Muscle of arm (tissue), 14 donors: Measurements from ENCODE around the gene C4orf54. TPM values are rescaled to one million over a fixed set of nuclear protein-coding genes. Genes with fewer than 3 reads are reported as not detected.

Experiments
- DNase-seq: peaks from one replicate; pipeline ENCODE4 v3.0.0-alpha.2; 2013
- long read RNA-seq, 11 donors: transcript quantifications; one replicate each; lab custom pipeline, GENCODE V29; 2026
- polyA plus RNA-seq, 12 donors: library from polyadenylated mRNA; unstranded; fragments of 120-200 nt; gene quantifications; one replicate each; pipeline ENCODE4 v1.2.1, GENCODE V29; 2013; ENCODE audit not compliant: insufficient read length in 12 of 12

Gene C4orf54
- 100 to 1,000 TPM in 7 of 12 donors, 10 to 100 TPM in 4, not detected in 1; 31.7 to 191 (median 109) TPM for polyA plus RNA-seq
- long read RNA-seq, donor 1, result 0 reads
- long read RNA-seq, donor 2, full-length matches to known transcripts, result 64 of 106 reads
- long read RNA-seq, donor 2, partial matches to known transcripts, result 42 of 106 reads
- long read RNA-seq, donor 2, other reads (novel, unspliced or antisense), result 0 of 106 reads
- long read RNA-seq, donor 3, full-length matches to known transcripts, result 18 of 18 reads
- long read RNA-seq, donor 3, partial matches to known transcripts, result 0 of 18 reads
- long read RNA-seq, donor 3, other reads (novel, unspliced or antisense), result 0 of 18 reads
- long read RNA-seq, donor 4, full-length matches to known transcripts, result 12 of 12 reads
- long read RNA-seq, donor 4, partial matches to known transcripts, result 0 of 12 reads
- long read RNA-seq, donor 4, other reads (novel, unspliced or antisense), result 0 of 12 reads
- long read RNA-seq, donor 5, full-length matches to known transcripts, result 32 of 32 reads
- long read RNA-seq, donor 5, partial matches to known transcripts, result 0 of 32 reads
- long read RNA-seq, donor 5, other reads (novel, unspliced or antisense), result 0 of 32 reads
- long read RNA-seq, donor 6, full-length matches to known transcripts, result 23 of 23 reads
- long read RNA-seq, donor 6, partial matches to known transcripts, result 0 of 23 reads
- long read RNA-seq, donor 6, other reads (novel, unspliced or antisense), result 0 of 23 reads
- long read RNA-seq, donor 7, full-length matches to known transcripts, result 13 of 13 reads
- long read RNA-seq, donor 7, partial matches to known transcripts, result 0 of 13 reads
- long read RNA-seq, donor 7, other reads (novel, unspliced or antisense), result 0 of 13 reads
- long read RNA-seq, donor 8, full-length matches to known transcripts, result 53 of 53 reads
- long read RNA-seq, donor 8, partial matches to known transcripts, result 0 of 53 reads
- long read RNA-seq, donor 8, other reads (novel, unspliced or antisense), result 0 of 53 reads
- long read RNA-seq, donor 9, full-length matches to known transcripts, result 7 of 7 reads
- long read RNA-seq, donor 9, partial matches to known transcripts, result 0 of 7 reads
- long read RNA-seq, donor 9, other reads (novel, unspliced or antisense), result 0 of 7 reads
- long read RNA-seq, donor 10, full-length matches to known transcripts, result 29 of 36 reads
- long read RNA-seq, donor 10, partial matches to known transcripts, result 7 of 36 reads
- long read RNA-seq, donor 10, other reads (novel, unspliced or antisense), result 0 of 36 reads
- long read RNA-seq, donor 11, full-length matches to known transcripts, result 29 of 43 reads
- long read RNA-seq, donor 11, partial matches to known transcripts, result 14 of 43 reads
- long read RNA-seq, donor 11, other reads (novel, unspliced or antisense), result 0 of 43 reads

DNA sequence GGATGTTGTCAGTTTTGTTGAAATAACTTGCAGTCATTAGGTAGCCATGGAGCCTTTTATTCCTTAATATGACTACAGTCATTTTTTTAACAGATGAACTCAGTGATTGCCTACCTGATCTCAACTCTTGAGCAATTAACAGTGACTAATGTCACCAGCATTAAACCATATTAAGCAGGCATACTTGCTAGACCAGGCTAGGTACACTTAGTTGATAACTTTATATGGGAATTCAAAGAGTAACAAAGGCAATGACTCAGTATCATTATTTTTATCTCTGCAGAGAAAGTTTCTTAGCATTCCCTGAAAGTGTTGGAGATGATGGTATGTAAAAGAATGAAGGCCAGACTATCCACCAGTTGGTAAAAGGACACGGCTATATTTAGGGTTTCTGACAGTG, at the start of gene C4orf54:
Gene C4orf54, minus strand, starts transcription at position 31 of the 400 bp plus-strand sequence. CDS start 3,180 bp downstream, outside the sequence.
- DNase-seq, result no peak

- no peak for DNase-seq
Observed at GRCh38 chr4:99705891-99706290, 48.3 kb upstream of the C4orf54 start.

- DNase-seq, result no peak
Observed at GRCh38 chr4:99696801-99697200, 39.2 kb upstream of the C4orf54 start.

DNA sequence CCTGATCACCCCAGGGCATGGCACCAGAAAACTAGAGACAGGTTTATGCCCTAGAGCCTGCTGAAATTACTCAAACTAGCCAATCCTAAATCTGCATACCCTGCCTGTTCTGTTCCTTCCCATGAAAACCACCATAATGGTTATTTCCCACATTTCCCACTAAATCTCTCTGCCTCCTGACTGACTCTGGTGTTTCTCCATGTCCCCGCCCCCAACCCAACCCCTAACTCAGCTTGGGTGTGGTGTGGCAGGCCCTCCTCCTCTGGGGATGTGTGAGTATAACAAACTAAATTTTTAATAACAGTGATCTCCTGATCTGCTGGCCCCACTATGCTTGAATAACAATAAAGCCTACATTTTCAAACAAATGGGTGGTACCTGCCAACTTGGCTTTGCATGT, 35.5 kb upstream of the C4orf54 start:
- no peak for DNase-seq

GRCh38 chr4:99690990-99691389, 33.4 kb upstream of the C4orf54 start:
- no peak for DNase-seq

DNA sequence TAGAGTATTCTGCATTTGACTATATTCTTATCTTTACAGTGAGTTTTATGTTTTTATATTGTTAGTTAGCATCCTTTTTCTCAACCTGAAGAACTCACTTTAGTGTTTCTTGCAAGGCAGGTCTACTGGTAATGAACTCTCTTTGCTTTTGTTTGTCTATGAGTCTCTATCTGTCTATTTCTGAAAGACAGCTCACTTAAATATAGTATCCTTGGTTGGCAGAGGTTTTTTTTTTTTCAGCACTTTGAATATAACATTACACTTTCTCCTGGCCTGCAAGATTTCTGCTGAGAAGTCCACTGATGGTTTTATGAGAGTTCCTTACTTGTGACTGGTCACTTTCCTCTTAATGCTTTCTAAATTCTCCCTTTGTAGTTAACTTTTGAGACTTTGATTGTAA, 32.8 kb upstream of the C4orf54 start:
- DNase-seq, result no peak

- DNase-seq, result peak; percentile 66
Observed at GRCh38 chr4:99687120-99687519, 29.5 kb upstream of the C4orf54 start.

- no peak for DNase-seq
Observed at GRCh38 chr4:99685234-99685633, 27.6 kb upstream of the C4orf54 start.

GRCh38 chr4:99683895-99684294, 26.3 kb upstream of the C4orf54 start:
- DNase-seq, result no peak

- no peak for DNase-seq
Observed at GRCh38 chr4:99679976-99680375, 22.3 kb upstream of the C4orf54 start.

DNA sequence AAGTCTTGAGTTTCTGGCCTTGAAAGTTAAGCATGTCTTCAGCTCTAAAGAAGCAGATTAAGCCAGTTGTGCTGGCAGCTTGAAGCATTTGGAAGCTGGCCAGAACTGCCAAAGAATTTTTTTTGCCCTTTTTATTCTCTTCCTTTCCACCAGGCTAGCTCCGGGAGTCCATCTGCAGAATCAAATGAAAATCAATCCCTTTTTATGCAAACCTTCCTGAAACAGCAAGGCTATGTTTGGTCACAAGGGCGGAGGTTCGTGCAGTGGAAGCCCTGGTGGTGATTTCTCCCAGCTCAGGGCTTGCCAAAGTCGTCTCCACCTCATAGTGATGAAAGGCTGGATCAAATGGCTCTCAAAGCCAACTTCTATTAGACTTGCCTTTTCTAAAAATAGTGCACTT, 21.6 kb upstream of the C4orf54 start:
- DNase-seq, result no peak

GRCh38 chr4:99677161-99677560, 19.5 kb upstream of the C4orf54 start:
- no peak for DNase-seq

DNA sequence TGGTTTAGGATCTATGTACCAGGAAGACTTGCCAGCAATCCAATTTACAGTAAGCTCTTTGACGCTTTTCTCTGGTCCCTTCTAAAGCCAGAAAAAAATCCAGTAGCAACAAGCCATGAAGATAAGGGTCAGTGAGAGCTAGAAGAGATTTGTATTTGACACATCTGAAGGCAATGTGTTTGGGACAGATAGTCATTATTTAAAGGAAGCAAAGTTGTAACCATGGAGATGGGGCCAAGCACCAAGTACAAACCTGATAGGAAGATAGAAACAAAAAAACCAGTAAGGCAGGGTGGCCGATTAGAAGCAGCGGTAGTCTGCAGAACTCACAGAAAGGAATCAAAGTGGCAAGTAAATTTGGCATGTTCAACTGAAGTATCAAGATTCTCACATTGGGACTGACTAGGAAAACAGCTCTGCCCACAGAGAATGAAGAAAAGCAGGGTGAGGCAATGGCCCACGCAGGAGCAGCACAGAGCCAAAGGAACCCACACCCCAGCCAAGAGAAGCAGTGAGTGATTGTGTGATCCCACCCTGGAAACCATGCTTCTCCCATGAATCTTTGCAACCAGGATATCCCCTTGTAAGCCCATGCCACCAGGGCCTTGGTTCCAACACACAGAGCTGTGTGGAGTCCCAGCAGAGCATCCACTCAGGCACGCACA, 12.9 kb upstream of the C4orf54 start:
- DNase-seq, result no peak

GRCh38 chr4:99669084-99669483, 11.5 kb upstream of the C4orf54 start:
- no peak for DNase-seq

- no peak for DNase-seq
Observed at GRCh38 chr4:99668472-99668871, 10.8 kb upstream of the C4orf54 start.

DNA sequence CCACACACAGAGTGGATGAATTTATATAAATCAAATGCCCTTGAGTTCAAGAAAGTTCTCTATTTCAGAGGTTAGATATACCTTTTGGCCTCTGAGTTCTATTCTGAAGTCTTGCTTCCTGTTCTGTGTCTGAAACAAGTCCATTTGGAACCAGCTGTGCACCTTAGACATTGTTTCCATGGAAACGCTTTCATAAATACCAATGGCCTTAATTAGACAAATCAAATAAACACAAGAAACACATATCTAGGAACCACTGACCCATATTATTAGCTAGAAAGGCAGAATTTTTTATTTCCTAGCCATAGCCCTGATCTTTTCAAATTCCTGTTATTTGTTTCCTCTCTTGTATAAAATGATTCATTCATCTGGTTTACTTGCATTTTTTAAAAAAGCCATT, 8.4 kb upstream of the C4orf54 start:
- DNase-seq, result no peak

- DNase-seq, result no peak
Observed at GRCh38 chr4:99664716-99665115, 7.1 kb upstream of the C4orf54 start.

GRCh38 chr4:99661907-99662306, 4.3 kb upstream of the C4orf54 start:
- DNase-seq, result no peak

GRCh38 chr4:99658666-99659065, 1.0 kb upstream of the C4orf54 start:
- no peak for DNase-seq

DNA sequence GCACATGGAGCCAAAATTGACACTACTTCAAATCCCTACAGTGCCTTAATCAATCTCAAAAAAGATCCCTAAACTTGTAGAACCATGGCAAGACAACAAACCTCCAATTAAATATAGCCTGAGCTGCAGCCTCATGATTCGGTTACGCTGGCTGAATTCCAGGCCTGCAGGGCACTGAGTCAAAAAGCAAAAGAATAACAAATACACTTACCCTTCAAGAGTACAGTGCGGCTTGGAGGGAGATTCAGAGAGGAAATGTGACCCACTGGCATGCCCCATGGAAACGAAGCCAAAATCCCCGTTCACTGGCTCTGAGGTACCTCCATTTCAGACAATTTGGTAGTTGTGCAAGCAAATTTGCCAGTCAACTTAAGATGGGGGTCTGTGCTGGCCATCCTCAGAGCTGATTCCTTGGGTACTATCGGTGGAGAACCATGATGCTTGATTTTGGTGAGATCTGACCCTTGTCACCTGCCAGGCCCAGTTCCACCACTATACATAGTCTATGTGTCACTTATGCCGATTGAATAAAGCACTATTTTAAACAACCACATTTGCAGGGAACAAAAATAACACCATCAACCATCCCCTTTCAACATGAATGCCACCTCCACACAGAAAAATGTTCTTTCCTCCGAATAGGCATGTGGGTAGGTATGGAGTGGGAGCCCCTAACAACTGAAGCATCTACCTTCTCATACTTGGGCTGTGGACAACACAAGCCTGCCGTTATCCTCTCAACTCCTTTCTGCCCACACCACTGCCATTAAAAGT, 2.1 kb downstream of the C4orf54 start:
- DNase-seq, result no peak
